ENCODE measurements around the gene PTAFR.

Gene PTAFR

DNA sequence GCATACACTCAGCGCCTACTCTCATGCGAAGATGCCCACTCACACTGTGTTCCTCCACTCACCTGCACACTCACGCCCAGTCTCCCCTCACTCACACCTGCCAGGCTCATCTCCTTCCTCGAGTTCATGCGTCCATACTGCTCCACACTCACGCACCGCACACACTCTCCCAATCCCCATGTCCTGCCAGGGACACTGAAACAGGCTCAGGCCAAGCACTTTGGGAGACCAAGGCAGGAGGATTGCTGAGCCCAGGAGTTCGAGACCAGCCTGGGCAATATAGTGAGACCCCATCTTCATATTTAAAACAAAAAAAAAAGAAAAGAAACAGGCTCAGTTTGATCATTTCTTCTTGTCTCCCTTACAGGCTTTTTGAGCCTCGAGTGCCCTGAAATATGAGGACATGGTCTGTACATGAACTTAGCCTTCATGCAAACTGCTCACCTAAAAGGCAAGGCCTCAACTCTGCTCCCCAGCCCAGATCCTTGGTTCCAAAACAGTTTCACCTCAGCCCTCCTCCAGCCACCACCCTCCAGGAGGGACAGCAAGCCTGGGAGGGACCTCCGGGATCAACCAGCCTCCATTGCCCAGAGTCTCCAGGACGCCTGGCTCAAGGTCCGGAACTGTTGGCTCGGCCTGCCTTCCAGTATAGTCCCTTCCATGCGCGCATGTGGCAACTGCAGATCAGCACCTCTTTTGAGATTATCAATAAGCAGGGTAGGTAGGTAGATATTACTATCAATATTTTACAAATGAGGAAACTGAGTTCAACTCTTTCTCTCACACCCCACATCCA is 2.4 kb upstream of the PTAFR start:
- in situ Hi-C loops (cut with MboI; ENCODE audit: low sequenced_read_pairs), result no loop called here

DNA sequence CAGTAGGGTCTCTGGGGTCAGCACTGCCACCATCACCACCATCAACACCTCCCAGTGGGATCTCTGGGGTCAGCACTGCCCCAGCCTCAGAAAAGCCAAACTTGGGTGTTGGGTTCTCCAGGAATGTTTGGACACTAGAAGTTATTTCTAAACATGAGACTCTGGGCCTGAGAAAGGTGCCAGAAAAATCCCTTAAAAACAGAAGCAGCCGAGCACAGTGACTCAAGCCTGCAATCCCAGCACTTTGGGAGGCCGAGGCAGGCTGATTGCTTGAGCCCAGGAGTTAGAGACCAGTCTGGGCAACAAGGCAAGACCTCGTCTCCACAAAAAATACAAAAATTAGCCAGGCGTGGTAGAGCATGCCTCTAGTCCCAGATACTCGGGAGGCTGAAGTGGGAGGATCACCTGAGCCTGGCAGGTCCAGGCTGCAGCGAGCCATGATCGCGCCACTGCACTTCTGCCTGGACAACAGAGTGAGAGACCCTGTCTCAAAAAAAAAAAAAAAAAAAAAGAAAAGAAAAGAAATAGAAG is 470 bp downstream of the PTAFR start:
- in situ Hi-C loops (cut with MboI; ENCODE audit: low sequenced_read_pairs), result no loop called here

DNA sequence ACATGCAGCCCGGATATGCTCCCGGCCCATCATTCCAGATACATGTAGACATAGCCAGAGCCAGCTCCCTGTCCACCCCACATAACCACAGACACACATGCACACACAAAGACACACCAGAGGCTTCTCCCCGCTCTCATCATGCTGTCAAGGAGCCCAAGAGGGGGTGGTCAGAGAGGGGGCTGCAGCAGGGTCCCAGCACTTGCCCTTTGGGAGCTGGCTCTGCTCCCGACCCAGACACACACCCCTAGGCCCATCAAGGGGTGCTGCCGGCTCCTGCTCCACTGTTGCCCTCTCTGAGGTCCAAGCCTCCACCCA is 2.6 kb downstream of the PTAFR start:
- in situ Hi-C loops (cut with MboI; ENCODE audit: low sequenced_read_pairs), result no loop called here

DNA sequence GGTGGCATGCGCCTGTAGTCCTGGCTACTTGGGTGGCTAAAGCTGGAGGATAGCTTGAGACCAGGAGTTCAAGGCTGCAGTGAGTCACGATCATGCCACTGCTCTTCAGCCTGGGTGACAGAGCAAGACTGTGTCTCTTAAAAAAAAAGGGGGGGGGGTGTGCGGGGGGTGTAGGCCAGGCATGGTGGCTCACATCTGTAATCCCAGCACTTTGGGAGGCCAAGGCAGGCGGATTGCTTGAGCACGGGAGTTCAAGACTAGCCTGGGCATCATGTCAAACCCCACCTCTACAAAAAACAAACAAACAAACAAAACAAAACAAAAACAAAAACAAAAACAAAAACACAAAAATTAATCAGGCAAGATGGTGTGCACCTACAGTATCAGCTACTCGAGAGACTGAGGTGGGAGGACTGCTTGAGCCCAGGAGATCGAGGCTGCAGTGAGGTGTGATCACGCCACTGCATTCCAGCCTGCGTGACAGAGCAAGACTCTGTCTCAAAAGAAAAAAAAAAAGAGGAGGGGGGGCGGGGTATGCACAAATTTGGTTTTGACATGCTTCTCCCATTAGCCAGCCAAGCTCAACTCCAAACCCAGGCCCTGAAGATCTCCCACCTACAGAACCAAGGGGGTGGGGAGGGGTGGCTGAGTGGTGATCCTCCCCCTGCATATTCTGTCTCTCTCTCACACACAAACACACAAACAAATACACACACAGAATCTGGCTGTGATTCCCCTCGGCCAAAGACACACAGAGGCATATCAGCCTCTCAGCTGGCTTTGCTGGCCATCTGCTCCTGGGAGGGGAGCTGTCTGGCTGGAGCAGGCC is 3.1 kb downstream of the PTAFR start:
- in situ Hi-C loops (cut with MboI; ENCODE audit: low sequenced_read_pairs), result no loop called here

DNA sequence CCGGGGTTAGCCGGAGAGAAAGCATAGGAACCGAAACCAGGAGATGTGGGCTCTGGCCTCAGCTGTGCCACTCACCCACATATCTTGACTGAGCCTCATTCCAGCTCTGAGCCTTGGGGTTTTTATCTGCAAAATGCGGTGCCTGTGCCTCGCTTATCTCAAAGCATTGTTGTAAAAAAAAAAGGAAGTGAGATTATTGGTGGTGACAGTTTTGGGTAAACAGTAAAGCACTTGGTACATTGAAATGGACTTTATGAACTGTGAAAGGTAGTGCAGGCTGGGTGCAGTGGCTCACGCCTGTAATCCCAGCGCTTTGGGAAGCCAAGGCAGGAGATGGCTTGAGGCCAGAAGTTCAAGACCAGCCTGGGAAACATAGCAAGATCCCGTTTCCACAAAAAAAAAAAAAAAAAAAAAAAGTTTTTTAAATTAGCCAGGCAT is 3.8 kb downstream of the PTAFR start:
- in situ Hi-C loops (cut with MboI; ENCODE audit: low sequenced_read_pairs), result no loop called here

DNA sequence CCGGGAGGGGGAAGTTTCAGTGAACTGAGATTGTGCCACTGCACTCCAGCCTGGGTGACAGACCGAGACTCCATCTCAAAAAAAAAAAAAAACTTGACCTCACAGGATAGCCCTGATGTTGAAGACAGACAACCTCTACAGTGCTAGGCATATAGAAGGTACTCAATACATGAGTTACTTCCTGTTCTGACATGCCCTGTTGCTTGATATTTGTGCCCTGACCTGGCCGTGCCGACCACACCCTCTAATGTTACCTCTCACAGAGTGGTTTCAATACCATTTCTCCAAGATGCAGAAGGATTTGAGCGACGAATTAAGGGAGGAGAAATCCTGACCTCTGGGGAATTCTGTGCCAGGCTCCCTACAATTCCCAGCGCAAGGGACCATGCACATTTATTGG is 5.2 kb downstream of the PTAFR start:
- in situ Hi-C loops (cut with MboI; ENCODE audit: low sequenced_read_pairs), result no loop called here

DNA sequence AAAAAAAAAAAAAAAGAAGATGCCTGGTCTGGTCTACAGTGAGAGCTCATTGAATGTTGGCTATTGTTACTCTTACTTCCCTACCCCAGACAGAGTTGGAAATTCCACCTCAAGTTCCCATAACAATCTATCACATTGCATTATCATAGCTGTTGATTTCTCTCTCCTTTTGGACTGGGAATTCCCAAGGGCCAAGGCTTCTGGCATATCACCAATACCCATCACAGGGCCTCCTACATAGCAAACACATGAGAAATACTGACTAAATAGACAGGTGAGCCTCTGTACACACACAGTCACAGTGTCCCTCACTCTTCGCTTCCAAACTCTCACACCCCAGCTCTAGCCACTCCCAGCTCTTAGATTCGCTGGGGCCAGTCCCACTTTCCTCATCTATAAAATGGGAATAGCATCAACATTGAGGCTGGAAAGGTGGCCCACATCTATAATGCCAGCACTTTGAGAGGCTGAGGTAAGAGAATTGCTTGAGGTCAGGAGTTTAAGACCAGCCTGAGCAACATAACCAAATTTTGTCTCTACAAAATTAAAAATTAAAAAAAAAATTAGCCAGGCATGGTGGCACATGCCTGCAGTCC is 6.4 kb downstream of the PTAFR start:
- in situ Hi-C loops (cut with MboI; ENCODE audit: low sequenced_read_pairs), result no loop called here

DNA sequence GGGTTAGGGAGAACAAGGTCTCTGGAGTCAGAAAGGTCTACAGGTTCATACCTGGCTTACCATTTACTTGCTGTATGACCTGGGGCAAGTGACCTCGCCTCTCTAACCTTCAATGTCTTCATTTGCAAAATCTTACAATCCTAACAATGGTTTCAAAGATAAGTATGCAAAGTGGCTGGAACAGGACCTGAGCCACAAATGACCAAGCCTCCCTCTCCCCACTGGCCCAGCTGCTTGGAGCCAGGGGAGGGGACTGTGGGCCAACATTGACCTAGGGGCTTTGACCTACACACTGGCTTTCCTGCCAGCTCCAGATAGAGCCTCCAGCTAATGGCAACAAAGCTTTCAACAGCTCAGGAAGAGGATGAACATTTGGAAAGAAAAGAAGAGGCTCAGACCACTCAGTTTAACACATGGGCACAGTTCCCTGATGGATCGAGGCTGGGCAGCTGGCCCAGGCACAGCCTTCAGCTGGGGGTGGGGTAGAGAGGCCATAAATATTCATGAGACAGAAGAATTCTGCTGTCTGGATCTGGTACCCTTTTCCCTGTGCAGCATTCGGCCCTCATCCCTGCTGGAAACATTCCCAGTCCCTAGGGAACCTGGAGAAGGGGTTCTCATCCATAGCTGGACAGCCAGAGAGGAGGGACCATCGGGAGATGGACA is 12.9 kb downstream of the PTAFR start:
- in situ Hi-C loops (cut with MboI; ENCODE audit: low sequenced_read_pairs), result no loop called here

DNA sequence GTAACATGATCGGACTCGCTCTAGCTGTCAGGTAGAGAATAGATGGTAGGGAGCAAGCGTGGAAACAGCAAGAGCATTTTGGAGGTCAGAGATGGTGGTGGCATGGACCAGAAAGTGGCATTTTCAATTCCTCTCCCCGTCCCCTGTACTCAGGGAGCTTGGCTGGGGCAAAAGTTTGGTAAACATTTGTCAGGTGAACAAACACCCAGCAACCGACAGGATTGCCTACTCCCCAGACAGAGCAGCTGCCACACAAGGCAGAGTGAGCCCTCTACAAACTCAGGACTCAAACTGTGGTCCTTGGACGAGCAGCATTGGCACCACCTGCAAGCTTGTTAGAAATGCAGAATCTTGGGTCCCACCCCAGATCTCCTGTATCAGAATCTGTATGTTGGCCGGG is 14.3 kb downstream of the PTAFR start:
- in situ Hi-C loops (cut with MboI; ENCODE audit: low sequenced_read_pairs), result no loop called here

DNA sequence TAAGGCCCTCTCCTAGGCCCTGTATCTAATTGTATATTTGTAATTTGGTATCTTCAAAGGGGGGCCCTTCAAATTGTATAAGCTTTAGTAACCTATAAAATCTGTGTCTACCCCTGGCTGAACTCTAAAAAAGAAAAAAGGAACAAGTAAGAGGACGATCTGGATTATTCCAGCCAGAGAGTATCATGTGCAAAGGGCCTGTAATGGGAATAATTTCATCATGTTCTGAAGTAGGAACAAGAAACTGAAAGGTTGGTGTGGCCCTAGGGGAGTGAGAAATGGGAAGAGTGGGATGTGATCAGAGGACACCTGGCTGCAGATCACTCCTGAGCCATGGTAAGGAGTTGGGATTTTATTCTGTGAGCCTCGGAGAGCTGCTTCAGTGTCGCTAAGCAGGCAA is 14.7 kb downstream of the PTAFR start:
- in situ Hi-C loops (cut with MboI; ENCODE audit: low sequenced_read_pairs), result no loop called here

DNA sequence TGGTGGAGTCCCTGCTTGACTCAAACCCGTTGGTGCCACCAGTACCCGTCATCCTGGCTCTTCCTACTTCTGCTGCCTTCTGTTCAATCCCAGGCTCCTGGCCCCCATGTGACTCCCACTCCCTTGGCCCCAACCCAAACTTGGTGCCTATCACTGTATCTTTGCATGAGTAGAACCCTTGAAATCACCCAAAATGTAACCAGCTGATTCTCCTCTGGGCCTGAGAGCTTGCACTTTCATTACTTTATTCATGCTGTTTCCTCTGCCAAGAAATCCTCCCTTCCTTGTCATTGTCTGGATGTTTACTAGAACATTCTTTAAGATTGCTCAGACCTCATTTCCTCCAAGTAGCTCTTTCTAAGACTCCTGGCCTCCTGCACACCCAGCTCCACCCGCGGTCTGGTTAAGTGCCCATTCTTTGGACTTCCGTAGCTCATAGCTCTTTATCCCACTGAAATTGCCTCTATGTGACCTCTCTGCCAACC is 15.7 kb downstream of the PTAFR start:
- in situ Hi-C loops (cut with MboI; ENCODE audit: low sequenced_read_pairs), result no loop called here

DNA sequence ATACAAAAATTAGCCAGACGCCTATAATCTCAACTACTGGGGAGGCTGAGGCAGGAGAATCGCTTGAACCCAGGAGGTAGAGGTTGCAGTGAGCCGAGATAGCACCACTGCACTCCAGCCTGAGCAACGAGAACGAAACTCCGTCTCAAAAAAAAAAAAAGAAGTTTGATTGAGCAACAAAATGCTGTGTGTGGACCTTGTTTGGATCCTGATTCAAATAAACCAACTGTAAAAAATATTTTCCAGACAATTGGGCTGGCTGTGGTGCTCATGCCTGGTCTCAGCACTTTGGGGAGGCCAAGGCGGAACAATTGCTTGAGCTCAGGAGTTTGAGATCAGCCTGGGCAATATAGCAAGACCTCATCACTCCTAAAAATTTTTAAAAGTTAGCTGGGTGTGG is 16.8 kb downstream of the PTAFR start:
- in situ Hi-C loops (cut with MboI; ENCODE audit: low sequenced_read_pairs), result no loop called here

DNA sequence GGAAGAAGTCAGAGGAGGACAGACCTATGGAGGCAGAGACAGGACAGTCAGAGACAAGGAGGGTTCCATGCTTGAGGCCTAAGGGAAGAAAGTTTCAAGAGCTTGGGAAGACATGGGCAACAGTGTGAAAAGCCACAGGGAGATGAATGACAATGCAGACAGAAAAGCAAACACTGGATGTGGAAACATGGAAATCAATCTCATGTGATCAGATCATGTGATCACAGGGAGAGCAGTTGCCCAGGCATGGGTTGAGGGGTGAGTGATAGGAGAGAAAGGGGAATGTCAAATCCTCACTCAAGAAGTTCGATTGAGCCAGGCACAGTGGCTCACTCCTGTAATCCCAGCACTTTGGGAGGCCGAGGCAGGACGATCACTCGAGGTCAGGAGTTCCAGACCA is 17.2 kb downstream of the PTAFR start:
- in situ Hi-C loops (cut with MboI; ENCODE audit: low sequenced_read_pairs), result no loop called here

DNA sequence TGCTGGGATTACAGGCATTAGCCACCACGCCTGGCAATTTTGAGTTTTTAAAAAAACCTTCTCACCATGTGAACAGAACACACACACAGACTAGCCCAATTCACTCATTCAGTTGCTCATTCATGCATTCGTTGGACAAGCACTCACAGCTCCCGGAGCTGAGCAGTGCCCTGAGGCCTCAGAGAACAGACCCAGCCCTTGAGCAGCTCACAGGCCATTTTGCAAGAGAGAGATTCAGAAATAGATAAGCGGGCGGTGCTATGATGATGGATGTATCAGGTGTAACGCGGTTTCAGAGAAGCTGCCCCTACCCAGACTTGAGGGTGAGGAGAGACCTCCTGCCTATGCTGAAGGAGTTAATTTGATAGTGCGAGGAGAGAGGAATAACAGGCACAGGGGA is 18.6 kb downstream of the PTAFR start:
- in situ Hi-C loops (cut with MboI; ENCODE audit: low sequenced_read_pairs), result no loop called here

DNA sequence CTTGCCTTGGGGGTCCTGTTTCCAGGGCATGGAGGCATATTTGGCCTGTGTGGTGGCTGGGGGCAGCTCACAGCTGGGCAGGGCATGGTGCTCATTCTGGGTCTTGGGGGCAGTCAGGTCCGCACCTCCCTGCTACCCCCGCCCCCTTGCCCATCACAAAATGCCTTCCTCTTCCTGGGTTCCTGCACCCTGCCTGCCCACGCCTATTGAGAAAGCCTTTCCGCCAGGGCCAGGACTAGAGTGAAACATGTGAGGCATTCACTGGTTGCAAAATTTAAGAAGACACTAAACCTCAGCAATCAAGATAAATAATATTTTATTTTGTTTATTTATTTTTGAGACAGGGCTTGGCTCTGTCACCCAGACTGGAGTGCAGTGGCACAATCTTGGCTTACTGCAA is 19.7 kb downstream of the PTAFR start:
- in situ Hi-C loops (cut with MboI; ENCODE audit: low sequenced_read_pairs), result no loop called here

DNA sequence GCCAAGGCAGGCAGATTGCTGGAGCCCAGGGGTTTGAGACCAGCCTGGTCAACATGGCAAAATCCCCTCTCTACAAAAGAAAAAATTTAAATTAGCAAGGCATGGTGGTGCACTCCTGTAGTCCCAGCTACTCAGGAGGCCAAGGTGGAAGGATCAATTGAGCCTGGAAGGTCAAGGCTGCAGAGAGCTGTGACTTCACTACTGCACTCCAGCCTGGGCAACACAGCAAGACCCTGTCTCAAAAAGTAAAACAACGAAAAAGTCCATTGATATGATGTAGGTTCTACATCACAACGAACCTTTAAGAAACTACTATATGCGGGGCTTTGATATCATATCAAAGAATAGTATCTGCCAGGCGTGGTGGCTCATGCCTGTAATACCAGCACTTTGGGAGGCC is 20.9 kb downstream of the PTAFR start:
- in situ Hi-C loops (cut with MboI; ENCODE audit: low sequenced_read_pairs), result no loop called here

DNA sequence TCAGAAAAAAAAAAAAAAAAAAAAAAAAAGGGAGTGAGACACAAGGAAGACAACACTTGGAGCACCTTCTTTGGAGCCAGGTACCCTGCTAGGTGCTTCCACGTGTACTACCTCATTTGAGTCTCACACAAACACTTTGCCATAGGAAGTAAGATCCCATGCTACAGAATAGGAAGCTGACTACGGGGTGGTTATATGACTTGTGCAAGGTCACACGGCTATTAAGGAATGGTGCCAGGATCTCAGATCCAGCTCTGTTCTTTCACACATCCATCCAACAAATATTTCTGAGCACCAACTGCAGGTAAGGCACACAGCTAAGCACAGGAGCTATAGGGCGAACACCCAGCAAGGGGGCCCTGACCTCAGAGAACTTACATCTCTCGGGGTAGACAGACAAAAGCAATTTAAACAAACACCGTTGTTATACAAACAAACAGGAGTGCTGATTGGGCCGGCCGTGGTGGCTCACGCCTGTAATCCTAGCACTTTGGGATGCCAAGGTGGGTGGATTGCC is 22.4 kb downstream of the PTAFR start:
- in situ Hi-C loops (cut with MboI; ENCODE audit: low sequenced_read_pairs), result no loop called here

DNA sequence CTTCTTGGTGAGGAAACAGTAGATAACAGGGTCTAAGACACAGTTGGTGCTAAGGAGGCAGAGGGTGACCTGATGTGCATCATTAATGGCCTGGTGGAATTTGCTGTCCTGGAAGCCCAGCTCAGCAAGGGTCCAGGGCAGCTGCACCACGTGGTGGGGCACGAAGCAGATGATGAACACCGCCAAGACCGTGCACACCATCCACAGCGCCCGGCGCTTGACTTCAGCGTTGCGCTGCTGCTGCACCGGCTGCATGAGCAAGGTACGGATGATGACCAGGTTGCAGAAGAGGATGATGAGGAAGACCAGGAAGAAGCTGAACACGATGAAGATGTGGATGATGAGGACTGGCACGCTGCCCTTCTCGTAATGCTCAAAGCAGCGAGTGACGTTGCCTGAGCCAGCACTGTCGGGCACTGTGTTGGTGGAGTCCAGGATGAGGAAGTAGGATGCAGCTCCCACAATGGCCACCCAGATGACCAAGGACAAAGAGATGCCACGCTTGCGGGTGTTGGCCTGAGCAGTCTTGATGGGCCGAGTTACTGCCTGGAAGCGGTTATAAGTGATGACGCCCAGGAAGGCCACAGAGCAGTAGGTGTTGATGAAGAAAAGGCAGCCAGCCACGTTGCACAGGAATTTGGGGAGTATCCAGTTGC is 26.2 kb downstream of the PTAFR start:
- in situ Hi-C loops (cut with MboI; ENCODE audit: low sequenced_read_pairs), result no loop called here

DNA sequence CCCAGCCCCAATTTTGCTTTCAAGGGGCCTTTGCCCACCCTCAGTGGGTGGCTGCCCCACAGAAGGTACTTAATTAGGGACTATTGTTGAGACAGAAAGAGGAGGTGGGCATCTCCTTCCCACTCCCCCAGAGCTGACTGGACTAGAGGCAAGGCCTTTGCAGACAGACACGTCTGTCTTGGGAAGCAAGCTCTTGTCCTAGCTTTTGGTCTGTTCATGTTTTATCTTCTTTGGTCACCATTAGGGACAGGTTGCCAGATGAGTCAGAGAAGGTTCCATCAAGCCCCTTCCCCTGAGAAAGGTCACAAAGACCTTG is 27.7 kb downstream of the PTAFR start:
- in situ Hi-C loops (cut with MboI; ENCODE audit: low sequenced_read_pairs), result no loop called here

DNA sequence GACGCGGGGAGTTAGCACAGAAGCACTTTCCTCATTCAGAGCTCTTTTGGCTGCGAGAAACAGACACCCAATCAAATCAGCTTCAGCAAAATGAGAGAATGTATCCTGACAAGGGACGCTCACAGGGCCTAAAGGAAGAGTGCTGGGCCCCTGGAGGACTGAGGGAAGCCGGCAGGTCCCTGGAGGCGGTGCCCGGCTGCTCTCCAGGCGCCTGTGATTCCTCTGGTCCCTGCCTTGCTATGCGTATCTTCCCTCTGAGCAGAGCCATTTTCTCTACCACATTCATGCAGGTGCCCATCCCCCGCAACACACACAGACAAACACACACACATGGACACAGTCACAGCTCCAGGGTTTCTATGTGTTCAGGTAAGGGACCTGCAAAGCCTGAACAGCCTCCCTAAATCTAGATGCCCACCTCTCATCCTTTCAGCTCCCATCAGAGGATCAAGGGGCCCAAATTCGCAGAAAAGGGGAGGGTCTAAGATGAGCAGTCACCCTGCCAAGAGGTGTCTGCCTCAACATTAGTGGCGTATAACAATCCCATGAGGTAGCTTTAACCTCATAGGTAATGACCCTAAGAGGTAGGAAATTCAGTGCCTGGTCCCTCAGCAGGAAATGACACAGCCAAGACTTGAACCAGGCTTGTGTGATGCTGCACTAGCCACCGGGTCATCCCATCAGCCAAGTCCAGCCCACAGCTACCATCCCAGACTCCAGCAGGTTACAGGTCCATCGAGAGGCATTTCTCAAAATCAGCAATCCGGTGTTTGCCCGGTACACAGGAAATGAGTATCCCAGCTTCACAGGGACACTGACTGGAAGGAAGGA is 29.0 kb downstream of the PTAFR start:
- in situ Hi-C loops (cut with MboI; ENCODE audit: low sequenced_read_pairs), result no loop called here

Measured in hTERT RPE-1 (cell line).